VCaP (cell line): ENCODE data around the gene NLRX1.

Experiments
- H3K27ac ChIP-seq: fragments of 450-650 bp; 2 replicates; pipeline ENCODE4 v1.5.1; 2017
- TF ChIP-seq, protein P1 (sequence below): fragments of 450-650 bp; conservative IDR thresholded peaks from 2 replicates; pipeline ENCODE4 v1.5.1; 2017; ENCODE audit warnings: mild to moderate bottlenecking, moderate library complexity

The NLRX1 gene

DNA sequence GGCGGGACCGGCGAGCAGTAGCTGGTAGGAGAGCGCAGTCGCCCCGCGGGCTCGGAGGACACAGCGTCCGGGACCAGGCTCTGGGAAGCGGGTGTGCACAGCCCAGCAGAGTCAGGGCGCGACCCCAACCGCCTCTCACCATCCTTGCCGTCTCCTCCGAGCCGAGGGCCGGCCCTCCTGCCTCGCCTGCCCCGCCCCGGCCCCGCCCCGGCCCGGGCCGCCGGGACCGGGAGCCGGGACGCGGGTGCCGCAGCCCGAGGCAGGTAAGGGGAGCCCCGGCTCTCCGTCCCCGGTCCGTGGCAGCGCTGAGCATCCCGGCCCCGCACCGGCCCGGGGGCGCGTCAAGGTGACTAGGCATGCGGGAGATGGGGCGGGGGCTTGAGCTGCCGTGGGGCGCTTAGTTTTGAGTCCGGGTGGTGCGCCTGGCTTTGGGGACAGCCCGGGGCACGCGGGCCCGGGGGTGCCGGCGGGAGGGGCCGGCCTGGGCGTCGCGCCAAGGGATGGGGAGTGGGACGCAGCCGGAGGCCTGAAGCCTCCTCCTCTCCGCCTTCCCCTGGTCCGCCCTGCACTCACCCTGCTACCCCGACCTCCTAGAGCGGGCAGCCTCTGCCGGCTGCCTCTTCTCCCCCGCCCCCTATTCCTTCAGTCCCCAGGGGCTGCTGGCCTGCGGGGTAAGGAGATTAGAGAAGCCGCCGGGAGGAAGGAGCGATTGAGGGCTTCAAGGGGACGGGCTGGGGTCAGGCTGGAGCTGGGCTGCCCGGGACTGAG is 19.3 kb upstream of the NLRX1 start, which contains the start of gene ABCG4:
TSS of gene ABCG4 (plus strand) at position 35 of the 768 bp plus-strand sequence. CDS start 914 bp downstream, outside the sequence.
- TF ChIP-seq, protein P1, sequence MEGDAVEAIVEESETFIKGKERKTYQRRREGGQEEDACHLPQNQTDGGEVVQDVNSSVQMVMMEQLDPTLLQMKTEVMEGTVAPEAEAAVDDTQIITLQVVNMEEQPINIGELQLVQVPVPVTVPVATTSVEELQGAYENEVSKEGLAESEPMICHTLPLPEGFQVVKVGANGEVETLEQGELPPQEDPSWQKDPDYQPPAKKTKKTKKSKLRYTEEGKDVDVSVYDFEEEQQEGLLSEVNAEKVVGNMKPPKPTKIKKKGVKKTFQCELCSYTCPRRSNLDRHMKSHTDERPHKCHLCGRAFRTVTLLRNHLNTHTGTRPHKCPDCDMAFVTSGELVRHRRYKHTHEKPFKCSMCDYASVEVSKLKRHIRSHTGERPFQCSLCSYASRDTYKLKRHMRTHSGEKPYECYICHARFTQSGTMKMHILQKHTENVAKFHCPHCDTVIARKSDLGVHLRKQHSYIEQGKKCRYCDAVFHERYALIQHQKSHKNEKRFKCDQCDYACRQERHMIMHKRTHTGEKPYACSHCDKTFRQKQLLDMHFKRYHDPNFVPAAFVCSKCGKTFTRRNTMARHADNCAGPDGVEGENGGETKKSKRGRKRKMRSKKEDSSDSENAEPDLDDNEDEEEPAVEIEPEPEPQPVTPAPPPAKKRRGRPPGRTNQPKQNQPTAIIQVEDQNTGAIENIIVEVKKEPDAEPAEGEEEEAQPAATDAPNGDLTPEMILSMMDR = no peak
- peak within 1 kb of the TSS; percentile 47; the same call in 1 of the 2 replicates for H3K27ac ChIP-seq

DNA sequence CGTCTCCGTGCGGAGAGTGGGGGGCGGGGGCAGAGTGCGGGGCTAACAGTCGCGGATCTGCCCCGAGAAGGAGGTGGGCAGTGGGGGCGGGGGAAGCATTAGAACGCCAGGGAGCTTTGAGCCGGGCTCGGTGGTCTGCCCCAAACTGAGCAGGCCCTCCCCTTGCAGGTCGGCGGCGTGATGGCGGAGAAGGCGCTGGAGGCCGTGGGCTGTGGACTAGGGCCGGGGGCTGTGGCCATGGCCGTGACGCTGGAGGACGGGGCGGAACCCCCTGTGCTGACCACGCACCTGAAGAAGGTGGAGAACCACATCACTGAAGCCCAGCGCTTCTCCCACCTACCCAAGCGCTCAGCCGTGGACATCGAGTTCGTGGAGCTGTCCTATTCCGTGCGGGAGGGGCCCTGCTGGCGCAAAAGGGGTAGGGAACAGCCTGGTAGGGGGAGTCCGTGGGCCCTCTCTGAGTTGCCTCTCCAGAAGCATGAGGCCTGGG is 18.7 kb upstream of the NLRX1 start:
- TF ChIP-seq, protein P1 = no peak
- no peak overlapping the region for H3K27ac ChIP-seq

DNA sequence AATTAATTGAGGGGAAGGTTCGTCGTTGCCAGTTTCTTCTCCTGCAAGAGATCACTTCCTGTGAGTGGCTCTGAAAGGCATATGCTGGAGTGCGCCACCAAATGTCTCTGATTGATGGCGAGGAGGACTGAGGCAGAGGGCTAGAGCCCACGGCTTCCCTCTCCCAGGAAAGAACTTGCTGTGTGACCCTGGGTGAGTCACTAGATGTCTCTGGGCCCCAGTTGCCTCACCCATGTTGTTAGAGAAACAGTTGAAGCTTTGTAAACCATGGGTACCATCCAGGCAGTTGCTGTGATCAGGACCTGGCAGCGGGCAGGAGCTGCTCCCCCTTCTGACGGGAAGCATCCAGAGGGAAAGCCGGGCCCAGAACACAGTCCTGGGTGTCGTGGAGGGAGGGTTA is 16.5 kb upstream of the NLRX1 start:
- TF ChIP-seq, protein P1 = no peak
- no peak overlapping the region for H3K27ac ChIP-seq

DNA sequence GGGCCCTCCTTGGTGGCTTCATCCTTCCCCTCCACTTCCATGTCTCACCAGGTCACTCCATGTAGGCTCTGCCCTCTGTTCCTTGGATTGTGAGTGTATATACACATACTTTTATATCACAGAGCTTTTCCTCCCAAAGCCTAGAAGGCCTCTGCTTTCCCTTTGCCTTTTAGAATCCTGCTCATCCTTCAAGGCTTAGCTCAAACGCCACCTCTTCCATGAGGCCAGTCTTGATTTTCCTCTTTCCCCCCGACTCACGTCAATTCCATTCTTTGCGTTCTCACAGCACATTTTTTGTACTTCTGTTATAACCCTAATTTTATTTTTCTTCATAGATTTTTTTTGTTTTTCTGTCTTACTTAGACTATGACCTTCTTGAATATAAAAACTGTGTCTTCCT is 15.9 kb upstream of the NLRX1 start:
- TF ChIP-seq, protein P1 = no peak
- no peak overlapping the region for H3K27ac ChIP-seq

DNA sequence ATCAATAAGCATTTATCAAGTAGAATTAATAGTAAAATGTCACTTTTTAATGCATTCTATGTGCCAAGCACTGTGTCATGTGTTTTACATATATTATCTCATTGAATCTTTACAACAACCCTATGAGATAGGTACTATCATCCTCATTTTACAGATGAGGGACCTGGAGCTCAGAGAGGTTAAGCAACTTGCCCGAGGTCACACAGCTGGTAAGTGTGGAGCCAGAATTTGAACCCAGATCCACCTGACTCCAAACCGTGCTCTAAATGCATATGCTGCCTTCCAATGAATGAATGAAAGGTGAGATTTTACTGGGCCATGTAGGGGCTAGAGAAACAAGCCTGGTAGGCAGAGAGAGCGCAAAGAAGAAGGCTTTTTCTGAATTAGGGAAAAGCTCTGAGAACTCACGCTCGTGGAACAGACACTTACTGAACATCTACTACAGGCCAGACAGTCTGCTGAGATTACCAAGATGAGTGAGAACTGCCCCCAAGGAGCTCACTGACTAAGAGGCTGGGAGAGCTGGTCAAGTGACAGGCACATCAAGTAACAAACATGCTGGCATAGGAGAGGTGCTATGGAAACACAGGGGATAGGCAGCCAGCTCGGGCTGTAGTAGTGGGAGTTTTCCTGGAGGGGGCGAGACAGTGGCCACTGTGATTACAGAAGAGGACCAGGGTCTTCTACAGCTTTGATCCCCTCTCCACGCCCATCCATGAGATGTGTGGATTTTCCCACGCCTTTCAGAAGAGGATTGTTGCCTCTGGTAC is 15.3 kb upstream of the NLRX1 start:
- H3K27ac ChIP-seq = no peak overlapping the region
- TF ChIP-seq, protein P1 = no peak

DNA sequence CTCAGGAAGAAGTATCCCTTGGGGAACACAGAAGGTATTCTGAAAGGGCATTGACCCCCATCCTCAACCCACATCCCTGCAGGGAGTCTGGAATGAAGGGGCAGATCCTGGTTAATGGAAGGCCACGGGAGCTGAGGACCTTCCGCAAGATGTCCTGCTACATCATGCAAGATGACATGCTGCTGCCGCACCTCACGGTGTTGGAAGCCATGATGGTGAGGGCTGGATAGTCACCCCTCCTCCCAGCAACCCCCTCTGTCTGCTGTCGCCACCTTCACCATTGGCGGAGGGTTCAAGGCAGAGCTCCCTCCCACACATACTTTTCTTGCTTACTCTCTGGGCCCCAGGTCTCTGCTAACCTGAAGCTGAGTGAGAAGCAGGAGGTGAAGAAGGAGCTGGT is 14.3 kb upstream of the NLRX1 start:
- TF ChIP-seq, protein P1 = no peak
- no peak overlapping the region for H3K27ac ChIP-seq

DNA sequence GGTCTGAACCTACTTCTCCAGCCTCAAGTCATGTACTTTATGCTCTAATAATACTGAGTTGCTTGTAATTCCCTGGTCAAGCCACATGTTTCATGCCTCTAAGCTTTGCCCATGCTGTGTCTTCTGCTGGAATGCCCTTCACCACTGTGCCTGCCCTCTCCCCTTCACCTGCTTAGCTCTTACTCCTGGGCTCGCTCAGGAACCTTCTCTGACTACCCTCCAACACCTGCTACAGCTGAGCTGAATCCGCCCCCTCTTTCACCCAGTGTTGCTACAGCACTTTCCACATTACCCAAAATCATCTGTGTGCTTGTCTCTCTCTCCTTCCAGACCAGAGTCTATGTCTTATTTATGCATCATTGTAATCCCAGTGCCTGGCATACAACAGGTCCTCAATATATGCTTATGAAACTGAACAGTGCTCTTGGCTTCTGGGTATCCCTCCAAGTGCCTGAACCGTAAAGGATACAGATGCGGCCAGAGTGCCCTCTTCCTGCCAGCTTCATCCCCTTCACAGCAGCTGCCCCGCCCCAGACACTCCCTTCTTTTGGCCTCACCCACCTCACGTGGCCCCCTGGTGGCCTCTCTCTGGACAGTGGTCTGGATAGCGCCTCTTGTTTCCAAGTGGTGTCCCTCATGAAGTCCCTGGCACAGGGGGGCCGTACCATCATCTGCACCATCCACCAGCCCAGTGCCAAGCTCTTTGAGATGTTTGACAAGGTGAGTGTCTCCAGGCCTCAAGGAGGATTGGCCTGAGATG is 12.6 kb upstream of the NLRX1 start:
- TF ChIP-seq, protein P1 = no peak
- H3K27ac ChIP-seq = no peak overlapping the region
